GM21619 (cell line): ENCODE data around the gene MATN3.
"Not testable (repeated sequence)": the region's sequence is repeated elsewhere in the genome, so short reads cannot be mapped to it uniquely, and the experiment has no call there.

Experiments
- ATAC-seq: cut with Tn5 transposase; IDR thresholded peaks from one replicate; pipeline ENCODE4 v1.9.1; 2021; ENCODE audit not compliant: unreplicated experiment

The MATN3 gene, protein sequence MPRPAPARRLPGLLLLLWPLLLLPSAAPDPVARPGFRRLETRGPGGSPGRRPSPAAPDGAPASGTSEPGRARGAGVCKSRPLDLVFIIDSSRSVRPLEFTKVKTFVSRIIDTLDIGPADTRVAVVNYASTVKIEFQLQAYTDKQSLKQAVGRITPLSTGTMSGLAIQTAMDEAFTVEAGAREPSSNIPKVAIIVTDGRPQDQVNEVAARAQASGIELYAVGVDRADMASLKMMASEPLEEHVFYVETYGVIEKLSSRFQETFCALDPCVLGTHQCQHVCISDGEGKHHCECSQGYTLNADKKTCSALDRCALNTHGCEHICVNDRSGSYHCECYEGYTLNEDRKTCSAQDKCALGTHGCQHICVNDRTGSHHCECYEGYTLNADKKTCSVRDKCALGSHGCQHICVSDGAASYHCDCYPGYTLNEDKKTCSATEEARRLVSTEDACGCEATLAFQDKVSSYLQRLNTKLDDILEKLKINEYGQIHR

DNA sequence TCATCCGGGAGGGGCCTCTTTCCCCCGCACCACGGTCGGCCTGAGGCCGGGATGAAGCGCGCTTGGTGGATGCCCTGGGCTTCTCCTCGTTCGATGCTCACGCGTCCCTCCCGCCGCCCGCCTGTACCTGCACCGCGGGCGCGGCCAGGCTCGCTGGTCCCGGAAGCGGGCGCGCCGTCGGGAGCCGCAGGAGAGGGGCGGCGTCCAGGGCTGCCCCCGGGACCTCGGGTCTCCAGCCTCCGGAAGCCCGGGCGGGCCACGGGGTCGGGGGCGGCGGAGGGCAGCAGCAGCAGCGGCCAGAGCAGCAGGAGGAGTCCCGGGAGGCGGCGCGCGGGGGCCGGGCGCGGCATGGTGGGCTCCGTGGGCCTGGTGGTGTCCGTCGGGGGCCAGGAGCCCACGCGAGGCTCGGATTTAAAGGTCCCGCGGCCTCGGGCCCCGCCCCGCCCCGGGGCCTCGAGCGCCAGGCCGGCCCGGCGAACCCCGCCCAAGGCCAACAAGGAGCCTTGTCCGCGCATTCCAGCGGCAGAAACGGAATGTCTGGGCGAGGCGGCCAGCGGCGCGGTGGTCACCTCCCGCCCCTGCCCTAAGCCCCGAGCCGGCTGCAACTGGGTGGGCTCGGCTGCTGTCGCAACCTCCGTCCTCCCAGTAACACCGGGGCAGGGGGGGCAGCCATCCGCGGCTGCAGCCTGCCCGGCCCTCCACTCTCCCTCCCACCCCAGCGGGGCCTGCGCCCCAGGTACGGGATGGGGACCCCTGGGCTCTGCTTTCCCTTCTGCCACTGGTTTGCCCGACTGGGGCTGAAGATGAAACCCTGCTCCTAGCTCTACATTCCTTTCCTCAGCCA is at the start of gene MATN3:
Gene MATN3 (minus strand): TSS at position 387 of the 844 bp plus-strand sequence. CDS start 37 bp downstream, at position 350.
- no peak for ATAC-seq

GRCh38 chr2:20061940-20062339 is 49.5 kb upstream of the MATN3 start:
- no peak for ATAC-seq

DNA sequence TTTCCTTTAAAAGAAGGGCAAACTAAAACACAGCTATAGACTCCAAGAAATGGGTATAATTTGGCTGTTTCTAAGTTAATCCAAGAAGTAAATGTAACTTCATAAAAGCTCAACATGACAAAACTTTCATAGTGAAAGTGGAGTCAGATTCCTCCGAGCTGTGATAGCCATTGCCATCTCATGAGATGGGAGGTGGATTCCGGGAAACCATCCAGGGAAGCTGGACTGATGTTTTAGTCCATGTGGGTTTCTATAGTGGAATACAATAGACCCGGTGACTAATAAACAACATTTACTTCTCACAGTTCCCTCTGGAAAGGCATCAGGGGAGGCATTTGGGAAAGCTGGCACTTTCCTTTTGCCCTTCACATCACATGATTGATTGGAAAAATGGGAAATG is 49.0 kb upstream of the MATN3 start:
- ATAC-seq: no peak

DNA sequence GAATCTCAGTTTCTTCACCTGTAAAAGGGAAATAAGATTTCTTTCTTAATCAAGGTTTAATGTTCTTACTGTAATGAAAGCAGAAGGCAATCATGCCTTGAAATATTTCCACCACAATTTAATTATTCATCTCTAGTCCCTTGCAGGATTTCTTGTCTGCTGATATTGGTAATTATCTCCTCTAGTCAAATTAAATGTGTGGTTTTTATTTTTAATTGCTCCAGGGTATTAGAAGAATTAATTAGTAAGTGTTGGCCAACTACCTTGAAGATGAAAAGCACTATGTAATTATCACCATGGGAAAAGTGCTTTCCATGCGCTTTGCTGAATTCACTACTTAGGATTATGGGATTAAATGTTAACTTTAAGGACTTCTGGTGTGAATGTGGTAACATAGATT is 47.6 kb upstream of the MATN3 start:
- ATAC-seq: no peak

GRCh38 chr2:20057268-20057667 is 44.8 kb upstream of the MATN3 start:
- no peak for ATAC-seq

DNA sequence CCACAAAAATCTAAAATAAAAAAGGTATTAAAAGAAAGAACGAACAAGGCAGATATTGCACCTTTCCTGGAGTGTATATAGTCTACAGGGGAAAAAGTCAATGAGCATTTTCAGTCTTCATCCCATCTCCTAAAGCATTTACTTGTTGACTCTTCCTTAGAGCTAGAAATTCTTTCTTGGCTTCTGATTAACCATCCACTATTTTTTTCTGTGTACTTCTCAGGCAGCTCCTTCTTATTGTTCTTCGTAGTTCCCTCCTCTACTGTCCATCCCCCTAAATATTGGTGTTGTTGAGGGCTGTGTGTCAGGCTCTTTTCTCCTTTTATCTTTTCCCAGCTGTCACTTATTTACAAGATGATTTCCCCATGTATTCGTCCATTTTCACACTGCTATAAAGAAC is 42.5 kb upstream of the MATN3 start:
- no peak for ATAC-seq

- no peak for ATAC-seq
Observed at GRCh38 chr2:20054119-20054518, 41.7 kb upstream of the MATN3 start.

DNA sequence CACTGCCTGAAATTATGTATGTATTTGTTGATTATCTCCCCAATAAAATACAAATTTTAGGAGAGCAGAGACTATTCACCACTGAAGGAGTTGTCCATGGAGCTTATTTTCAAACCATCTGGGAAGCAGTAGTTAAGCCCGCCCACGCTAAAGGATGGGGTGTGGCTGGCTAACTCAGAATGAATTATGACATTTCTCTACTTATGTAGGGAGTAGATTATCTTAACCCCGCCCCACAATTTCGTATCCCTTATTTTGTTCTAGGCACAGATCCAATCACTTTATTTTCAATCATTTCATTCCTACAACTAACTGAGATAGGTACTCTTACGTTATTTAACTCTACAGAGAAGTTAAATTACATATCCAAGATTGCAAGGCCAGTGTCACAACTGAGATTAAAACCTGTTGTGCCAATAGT is 40.4 kb upstream of the MATN3 start:
- no peak for ATAC-seq

DNA sequence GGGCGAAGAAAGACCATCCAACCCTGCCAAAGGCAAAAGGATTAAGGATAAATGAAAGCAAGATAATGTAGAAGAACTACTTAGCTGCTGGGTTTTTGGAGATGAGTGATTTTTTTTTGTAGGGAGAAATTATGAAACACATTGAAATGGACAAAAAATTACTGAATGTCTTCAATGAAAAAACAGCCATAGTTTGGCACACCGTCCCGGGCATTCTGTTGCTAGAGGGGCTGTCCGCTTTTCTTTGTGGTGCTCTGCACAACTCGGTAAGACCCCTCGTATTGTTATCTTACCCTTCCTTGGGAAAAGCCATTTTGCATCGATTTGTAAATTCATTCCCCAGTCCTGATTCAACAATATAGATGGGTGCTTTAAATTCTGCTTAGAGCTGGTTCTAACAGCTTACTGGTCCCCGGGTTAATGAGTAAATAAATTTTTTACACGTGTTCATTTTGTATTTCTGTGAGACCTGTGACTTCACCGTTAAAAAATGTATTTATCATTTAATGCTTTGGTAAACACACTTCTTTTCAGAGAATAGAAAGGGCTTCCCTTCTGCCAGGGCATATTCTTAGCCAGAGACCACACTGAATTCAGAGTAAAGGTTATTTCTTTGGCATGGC is 39.9 kb upstream of the MATN3 start:
- ATAC-seq: no peak

DNA sequence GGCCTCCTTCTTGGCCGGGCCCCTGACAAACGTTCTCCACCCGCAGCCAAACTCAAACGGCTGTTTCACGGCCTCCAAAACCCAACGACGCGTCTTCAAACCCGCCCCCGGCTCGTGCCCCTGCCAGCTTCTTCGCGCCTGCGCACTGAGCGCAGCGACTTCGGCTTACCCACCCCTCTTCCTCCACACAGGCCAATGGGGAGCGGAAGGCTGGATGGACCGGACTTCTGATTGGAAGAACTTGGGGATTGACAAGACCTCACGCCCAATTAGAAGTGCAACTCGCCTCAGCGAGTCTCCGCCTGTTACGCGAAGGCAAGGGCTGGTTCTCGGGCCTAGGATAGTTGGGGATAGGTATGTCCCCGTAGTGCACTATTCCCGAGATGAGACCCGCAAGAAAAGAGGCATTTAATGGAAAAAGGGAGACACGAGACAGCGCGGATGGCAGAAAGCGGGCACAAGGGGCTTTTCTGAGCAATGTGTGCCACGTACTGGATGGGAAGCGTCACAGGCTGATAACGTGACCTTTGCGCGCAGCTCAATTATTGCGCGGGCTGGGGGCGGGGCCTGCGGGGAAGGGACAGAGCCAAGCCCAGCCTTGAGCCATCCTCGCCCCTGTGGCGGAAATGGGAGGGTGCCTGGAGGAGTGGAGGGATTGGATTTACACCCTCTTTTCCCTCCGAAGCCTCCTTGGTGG is 39.2 kb upstream of the MATN3 start, which contains the start of gene LAPTM4A:
Gene LAPTM4A (minus strand): TSS at position 97 of the 697 bp plus-strand sequence. CDS start 108 bp downstream, outside the sequence.
- peak; percentile 94 for ATAC-seq

GRCh38 chr2:20050646-20051531 is 38.4 kb upstream of the MATN3 start:
- peak; percentile 20 for ATAC-seq

DNA sequence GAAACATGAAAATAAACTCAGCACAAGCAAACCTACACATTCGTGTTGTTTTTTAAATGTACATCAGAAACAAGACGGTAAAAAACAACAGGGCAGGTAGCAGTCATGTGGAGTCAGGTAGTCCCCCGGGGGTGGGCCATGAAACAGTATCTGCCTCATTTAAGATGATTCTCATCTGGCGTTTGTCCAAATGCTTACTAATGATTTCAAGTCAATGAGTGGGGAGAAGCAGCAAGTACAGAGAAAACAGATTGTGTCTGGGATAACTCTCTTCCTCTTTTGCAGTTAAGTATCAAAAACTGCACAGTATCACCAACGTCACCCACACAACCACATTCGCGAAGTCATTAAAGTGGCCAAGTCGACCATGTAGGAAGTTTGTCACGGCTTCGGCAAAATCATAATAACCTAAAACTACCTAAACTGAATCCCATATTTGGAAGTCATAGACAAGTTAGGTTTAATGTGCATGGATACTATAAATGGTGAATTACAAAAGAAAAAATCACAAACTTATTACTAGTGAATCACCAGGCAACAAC is 37.7 kb upstream of the MATN3 start:
- ATAC-seq: peak; percentile 19

DNA sequence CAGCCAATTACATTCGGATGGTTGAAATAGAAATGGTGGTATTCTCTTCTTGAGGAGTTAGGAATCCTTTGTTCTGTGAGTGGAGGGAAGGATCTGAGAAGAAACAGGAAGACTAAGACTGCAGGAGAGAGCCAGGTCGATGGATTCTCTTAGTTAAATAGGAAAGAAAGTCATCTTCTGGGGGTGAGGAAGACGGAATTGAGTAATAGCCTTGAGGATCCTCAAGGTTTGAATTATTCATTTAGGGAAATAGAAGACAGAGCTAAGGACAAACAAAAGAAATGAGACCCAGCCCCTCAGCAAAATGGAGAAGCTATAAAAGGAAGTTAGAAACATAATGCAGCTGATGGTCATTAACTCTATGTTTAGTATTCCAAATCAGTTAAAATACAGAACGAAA is 37.2 kb upstream of the MATN3 start:
- ATAC-seq: no peak

DNA sequence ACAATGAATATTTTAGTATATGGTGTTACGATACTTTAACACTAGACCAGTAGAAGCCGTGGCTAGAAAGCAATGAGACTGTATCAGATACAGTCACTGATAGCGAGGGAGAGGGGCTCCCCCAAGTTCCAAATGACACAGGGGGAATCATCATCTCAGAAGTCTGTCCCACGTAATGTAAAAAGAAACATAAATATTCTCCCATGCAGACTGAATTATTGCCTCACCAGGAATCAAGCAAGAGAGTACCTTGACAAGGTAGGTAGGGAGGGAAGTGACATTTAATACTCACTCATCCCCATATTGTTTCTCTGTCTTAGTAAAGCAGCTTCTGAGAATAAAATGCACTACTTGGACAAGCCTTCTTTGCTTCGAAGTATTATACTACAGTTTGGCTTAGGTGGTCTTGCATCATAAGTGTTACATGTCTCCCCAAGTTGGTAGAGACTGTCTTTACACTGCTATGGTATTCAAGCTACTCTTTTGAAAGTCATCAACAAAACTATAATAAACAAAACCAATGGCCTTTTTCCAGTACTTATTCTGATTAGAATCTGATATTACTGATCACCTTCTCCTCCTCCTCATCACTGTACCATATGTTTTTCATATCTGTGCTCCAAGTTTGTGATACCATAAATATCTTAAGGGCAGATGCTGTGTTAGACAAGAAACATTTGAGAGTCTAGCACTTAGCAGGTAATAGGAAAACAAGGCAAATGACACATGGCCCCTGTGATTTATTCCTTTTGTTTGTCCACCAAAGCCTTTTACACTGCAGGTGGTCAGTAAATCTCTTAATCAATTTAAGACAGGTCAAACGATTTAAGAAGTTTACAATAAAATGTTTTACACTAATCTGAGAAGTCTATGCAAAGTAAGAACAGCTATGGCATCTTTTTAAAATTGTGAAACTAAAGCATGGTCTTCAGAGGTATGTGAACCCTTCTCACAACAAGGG is 36.3 kb upstream of the MATN3 start:
- no peak for ATAC-seq

GRCh38 chr2:20045712-20046292 is 33.3 kb upstream of the MATN3 start:
- ATAC-seq: not testable (repeated sequence)

DNA sequence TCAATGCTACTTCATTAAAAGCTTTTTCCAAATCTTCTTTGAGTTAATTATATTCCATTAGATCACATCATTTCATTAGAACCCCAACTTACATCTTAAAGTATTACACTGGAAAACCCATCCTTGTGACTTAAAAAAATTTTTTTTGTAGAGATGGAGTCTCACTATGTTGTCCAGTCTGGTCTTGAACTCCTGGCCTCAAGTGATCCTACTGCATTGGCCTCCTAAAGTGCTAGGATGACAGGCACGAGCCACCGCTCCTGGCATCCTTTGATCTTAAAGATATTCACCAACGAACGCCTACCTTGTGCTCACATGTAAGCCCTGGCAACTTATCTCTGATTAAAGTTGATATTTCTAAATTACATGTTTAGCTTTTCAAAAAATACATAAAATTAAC is 32.3 kb upstream of the MATN3 start:
- no peak for ATAC-seq

GRCh38 chr2:20042531-20042930 is 30.1 kb upstream of the MATN3 start:
- no peak for ATAC-seq
